DMS79 (cell line): Measurements from ENCODE around the gene ANKRD62.
A peak's percentile ranks its signal among the peaks of the same experiment; 100 is the strongest.
"Not testable (repeated sequence)": the region's sequence is repeated elsewhere in the genome, so short reads cannot be mapped to it uniquely, and the experiment has no call there.

Source experiments
- DNase-seq: peaks from one replicate; lab custom pipeline; 2025; lab: John Stamatoyannopoulos, UW

The ANKRD62 gene

DNA sequence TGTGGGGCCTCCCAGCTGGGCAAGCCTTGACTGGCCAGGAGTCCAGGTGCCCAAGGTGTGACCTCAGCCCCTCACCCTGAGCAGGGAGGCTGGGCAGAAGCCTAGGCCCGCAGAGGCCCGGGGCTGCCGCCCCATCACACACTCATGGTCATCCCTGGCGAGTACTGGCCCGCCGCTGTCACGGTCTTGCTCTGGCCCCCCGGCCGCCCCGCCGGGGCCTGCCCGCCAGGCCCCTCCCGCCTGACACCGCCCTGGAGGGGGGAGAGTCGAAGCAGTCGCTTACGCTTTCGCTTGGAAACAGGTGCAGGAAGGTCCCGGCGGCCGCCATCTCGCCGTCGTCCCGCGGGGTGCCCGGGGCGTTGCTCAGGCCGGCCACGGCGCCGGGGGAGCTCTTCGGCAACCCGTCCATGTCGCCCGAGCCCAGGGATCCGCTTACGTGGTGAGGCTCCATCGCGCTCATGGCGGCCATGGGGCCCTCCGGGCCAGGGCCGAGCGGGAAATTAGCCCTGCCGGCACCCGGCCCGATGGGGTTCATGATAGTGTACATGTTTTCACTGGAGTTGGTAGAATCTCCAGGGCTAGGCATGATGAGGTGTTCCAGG is 26.6 kb upstream of the ANKRD62 start:
- DNase-seq, result no peak

DNA sequence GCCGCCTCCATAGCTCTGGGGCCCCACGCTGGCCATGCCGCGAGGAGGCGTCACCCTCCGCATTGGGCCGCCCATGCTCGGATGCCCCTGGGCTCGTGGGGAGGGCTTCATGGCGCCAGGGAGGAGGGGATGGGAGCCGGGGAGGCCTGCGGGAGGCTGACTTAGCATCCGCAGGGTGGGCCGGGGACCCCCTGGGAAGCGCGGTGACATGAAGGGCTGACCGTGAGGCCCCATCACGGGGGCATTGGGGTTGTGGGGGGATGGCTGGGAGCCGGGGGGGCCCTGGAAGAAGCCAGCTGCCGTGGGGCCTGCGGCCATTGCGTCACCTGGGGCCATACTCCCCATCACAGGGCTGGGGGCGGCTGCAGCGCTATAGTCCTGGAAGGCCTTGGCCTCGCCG is 26.0 kb upstream of the ANKRD62 start:
- no peak for DNase-seq

DNA sequence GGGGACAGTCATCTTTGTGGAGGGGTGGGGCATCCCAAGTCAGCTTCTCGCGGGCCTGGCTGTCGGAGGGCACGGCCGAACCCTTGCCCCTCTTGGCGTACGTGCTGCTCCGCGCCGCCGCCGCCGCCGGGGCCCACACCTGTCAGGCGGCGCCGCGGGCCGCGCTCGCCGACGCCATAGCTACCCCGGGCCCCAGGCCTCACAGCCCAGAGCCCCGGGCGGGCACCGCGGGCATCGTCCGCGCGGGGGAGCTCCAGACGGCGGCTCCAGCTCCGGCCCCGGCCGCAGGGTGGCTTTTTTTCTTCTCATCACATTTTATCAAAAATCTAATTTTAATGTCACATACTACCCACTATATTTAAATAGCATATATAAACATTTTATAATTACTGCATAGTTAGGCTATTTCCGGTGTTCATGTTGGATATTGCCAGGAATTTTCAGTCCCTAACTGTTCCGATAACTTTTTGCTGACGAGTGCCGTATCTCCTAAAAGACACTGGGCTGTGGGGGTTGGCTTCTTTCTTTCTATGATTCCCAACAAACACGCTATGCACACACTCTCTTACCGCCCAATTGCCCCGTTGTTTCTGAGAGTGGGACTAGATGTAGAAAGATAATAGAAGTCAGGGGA is 25.2 kb upstream of the ANKRD62 start:
- DNase-seq, result not testable (repeated sequence)

DNA sequence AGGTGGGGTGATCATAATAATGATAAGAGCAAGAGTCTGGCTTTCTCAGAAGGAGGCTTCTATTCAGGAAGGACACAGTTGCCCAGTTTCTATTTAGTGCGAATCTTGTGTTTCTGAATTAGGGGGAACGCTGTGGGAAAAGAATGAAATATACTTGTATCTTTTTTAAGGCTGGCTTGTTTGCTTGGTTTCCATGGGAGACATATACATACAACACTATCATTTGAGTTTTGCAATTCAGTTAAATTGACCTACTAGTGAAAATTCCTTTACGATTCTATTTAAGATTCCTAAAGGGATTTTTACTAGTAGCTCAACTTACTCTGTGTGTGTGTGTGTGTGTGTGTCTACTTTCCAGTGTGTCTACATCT is 24.7 kb upstream of the ANKRD62 start:
- no peak for DNase-seq

DNA sequence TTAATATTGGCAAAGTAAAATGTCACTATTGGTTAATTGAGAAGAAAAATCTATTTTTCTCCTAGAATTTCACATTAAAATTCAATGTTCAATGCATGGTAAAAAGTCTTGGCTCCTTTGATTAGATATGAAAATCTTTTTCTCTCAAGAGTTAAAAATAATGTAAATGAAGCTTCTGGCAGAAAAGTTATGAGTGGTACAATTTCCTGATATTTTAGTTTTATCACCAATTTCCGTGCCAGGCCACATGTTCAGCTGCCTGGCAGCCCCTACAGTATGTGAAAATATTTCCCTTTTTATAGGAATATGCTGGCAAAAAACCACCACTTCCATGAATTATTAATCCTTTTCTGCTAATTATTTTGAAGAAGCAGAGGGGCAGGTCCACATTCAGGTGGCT is 22.6 kb upstream of the ANKRD62 start:
- DNase-seq, result not testable (repeated sequence)

DNA sequence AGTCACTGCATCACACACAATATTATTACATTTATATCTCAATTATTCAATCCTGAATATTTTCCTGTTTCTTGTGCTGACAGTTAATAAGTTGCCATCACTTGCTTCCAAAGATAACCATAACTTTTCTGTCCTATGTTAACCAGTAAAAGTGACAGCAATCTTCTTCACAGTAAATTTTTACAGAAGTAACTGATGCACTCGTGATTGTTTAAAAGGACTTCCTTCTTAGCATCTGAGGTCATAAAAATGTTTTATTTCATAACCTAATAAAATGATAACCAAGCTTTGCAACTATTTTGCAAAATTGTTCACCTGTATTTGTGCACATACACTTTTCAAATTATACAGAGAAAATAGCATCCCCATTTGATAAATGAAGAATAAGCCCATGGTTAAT is 20.6 kb upstream of the ANKRD62 start:
- DNase-seq, result no peak

DNA sequence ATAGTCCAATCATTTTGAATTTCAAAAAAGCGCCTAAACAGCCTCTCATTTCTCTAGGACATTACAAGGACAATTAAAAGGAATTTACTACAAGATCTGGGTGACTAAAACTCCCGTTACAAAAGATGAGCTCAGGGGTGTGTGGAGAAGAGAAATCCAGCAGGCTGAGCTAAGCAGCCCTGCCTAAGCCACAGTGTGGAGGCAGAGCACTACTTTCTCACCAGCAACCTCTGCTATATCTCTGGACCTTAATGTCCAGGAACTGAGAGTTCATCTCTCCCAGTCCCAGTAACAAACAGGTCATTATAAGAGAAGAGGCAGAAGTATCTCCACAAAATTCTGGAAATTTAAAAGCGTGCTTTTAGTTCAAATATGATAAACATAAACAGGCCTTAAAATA is 18.9 kb upstream of the ANKRD62 start:
- DNase-seq, result no peak

DNA sequence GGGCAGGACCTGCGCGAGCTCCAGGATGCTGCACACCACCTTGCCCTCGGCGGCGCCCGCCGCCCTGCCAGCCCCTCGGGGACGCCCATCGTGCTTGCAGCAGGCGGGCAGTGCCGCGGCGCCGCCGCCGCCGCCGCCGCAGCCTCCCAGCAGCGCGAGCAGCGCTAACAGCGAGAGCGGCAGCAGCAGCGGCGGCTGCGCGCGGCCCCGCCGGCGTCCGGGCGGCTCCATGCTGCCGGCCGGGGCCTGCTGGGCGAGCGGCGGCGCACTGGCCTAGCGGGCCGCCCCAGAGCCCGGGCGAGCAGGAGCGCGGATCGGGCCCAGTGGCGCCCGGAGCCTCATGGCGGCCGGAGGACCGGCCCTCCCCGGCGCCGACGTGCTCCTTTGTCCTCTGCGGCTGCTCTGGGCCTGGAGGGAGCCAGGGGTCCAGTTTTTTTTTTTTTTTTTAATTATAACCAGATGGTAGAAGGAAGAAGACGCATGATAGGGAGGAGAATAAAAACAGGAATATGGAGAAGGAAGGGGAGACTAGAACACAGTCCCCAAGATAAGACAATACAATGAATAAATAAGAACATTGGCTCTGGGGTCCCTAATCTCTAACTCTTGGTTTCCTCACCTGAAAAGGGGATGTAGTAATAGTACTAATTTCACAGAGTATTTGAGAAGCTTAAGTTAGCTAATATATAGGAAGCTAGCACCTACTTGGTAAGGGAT is 17.1 kb upstream of the ANKRD62 start:
- DNase-seq, result no peak

DNA sequence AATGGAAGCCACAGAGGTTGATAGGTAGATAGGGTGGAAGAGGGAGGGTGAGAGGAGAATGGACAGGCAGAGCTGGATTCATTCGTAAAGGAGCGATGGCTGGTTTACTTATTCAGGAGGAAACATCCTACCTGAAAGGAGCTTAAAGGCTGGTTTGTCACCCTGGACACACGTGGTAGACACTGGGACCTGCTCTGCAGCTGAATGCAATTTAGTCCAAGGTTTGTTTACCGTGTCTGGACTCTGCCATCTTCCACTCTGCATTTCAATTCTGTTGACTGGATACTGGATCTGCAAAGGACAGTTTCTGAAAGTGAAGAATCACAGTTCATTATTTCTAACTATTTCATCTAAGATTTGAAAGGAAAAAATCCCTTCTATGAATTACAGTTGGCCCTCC is 15.6 kb upstream of the ANKRD62 start:
- DNase-seq, result not testable (repeated sequence)

DNA sequence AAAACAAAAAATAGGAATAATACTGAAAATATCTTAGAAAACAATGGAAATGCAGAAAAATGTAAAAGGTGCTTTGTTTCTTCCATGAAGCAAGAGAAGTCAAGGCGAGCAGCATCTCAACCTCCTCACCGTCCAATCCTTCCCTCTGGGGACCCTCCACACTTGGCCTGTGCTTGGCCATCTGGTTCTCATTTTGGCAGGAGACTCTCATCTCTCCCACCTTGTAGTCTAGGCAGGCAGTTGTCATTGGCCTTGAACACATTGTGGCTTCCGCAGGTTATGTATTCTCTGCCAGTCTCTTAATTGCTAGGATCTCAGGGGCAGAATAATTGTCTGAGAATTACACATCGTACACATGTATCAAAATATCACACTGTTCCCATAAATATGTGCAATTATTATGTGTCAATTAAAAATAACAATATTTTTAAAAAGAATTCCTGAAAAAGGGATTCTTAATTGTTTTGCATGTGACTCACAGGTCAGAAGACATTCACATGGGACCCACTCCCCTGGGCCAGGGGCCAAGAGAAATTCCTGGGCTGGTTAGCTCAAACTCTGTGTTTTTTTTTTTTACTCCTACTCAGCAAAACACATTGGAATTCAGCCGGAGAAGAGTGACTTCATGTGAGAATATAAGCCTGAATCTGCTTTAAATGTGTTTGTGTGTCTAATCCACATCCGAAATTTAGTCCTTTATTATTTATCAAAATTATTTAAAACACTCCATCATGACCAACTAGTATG is 14.0 kb upstream of the ANKRD62 start:
- DNase-seq, result no peak

DNA sequence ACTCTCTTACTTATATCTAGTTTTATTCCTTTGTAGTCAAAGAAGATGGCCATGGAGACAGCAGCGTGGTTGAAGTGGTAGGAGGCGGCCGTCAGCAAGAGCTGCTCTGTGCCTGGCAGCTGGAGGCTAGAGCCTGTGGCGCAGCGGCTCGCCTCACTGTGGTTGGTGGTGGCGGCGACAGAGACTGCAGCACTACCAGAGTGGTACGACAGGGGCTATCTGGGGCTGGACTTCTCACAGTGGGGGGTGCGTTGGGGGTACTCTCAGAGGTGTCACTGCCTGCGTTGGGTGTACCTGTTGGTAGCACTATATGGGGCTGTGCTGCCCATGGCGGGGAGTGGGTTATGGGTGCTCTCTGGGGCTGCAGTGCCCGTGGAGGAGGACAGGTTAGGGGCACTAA is 8.5 kb upstream of the ANKRD62 start:
- no peak for DNase-seq

DNA sequence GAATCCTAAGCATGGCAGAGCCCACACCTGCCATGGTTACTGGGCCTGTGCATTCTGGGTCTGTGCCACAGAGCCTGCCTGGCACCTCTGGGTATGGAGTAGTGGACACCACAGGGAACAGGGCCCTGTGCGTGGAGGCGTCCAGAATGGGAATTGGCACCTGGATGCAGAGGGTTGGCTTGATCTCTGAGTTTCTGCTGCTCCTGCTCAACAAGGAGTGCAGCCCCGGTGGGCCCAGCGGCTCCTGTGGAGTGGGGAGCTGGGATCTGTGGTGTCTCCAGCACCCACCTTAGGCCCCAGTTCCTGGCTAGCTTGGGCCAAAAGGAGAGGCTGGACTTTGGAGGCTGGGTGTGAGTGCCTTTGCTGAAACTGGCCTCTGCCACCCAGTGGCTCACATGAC is 7.9 kb upstream of the ANKRD62 start:
- DNase-seq, result no peak

DNA sequence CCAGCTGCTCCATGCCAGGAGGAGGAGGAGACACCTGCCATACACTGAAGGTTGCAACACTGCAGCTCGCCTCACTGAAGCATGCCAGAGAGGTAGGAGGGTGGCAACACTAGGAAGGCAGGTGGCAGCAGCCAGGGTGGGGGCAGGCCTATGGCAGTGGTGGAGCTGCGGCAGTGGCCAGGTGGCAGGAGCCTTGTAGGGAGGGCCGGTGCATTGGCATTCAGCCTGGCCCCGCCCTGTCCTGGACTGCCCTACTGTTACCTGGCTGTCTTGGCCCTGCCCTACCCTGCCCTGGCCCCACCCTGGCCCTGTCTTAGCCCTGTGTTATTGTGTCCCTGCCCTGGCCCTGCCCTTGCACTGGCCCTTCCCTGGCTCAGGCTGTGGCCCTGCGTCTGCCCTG is 7.4 kb upstream of the ANKRD62 start:
- DNase-seq, result peak; percentile 7

DNA sequence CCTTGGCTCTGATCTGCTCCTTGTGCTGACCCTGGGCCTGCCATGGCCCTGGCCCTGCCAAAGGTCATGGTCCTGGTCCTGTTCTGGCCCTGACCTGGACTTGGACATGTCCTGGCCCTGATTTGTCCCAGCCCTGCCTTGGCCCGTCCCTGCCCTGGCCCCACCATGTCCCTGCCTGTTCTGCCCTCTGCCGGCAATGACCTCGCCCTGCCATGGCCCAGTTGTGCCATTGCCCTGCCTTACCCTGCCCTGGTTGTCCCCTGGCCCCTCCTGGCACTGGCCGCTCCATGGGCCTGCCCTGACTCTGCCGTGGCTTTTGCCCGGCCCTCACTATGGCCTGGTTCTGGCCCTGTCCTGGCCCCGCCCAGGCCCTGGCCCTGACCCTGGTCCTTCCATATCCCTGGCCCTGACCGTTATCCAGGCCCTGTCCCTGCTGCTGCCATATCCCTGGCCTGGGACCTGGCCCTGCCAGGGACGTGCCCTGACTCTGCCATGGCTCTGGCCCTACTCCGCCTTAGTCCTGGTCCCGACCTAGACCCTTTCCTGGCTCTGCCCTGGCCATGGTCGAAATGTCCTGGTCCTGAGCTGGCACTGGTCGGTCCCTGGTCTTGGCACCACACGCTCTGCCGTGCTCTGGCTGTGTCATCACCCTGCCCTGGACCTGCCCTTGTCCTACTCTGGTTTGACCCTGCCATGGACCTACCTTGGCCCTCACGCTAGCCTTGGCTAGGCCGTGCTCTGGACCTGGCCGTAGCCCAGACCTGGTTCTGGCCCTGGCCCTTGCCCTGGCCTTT is 6.8 kb upstream of the ANKRD62 start:
- no peak for DNase-seq

DNA sequence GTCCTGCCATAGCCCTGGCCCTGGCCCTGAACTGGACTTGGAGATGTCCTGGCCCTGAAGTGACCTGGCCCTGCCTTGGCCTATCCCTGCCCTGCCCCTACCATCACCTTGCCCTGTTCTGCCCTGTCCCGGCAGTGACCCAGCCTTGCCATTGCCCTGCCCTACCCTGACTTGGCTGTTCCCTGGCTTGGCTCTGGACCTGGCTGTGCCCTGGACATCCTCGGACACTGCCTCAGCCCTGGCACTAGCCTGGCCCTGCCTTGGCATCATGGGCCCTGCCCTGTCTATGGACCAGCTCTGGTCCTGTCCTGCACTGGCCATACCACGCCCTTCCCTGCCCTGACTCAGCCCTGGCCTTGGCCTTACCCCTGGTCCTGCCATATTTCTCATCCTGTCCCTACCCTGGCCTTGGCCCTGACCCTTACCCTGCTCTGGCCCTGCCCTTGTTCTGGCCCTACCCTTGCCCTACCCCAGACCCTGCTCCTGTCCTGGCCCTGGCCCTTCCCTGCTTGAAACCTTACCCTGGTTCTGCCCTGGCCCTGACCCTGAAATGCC is 6.1 kb upstream of the ANKRD62 start:
- DNase-seq, result no peak

DNA sequence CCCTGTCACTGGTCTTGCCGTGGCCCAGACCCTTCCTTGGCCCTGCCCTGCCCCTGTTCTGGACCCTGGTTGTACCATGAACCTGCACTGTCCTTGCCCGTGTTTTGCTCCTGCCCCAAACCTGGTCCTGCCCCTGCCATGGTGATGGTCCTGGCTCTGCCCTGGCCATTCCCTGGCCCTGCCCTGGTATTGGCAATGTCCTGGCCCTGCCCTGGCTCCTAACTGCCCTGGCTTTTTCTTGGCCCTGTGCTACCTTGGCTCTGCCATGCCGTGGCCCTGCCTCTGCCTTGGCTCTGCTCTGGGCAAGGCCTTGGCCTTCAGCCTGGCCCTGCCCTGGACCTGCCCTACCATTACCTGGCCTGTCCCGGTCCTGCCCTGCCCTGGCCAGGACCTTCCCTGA is 5.5 kb upstream of the ANKRD62 start:
- no peak for DNase-seq

DNA sequence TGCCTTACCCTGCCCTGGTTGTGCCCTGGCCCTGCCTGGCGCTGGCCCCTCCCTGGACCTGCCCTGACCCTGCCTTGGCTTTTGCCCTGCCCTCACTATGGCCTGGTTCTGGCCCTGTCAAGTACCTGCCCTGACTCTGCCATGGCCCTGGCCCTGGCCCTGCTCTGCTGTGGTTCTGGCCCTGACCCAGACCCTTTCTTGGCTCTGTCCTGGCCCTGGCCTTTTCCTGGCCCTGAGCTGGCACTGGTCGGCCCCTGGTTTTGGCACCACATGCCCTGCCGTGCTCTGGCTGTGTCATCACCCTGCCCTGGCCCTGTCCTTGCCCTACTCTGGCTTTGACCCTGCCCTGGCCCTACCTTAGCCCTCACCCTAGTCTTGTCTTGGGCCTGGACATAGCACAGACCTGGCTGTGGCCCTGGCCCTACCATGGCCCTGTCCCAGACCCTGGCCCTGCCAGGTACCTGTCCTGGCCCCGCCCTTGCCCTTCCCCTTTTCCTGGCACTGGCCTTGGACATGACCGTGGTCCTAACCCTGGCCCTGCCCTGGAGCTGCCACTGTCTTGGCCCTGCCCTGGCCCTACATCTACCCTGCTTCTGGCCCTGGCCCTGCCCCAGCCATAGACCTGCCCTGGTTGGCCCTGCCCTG is 4.8 kb upstream of the ANKRD62 start:
- no peak for DNase-seq

DNA sequence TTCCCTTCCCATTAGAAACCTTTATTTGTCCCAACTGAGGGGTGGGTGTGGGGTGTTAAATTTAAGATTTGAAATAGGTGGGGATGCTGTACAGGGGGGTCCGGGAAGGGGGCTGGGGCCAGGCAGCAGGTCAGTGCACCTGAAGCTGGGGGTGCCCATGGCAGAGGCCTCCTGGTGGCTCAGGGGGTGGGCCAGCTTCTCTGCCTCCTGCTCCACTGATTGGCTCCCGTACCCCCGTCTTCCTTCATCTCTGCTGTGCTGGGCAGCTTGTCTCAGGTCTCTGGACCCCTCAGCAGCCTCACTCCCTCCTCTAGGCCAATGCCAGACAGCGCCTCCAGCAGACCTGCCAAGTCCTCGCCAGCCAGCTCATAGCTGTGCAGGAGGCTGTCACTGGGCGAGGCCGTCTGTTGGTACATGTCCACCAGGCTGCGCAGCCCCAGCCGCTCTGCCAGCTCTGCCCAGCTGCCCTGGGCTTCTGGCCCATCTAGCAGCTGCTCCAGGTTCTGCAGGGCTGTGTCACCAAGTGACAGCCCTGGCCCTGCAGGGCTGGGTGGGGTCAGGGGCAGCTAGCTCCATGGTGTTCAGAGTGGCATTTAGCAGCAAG is 2.0 kb upstream of the ANKRD62 start:
- no peak for DNase-seq

DNA sequence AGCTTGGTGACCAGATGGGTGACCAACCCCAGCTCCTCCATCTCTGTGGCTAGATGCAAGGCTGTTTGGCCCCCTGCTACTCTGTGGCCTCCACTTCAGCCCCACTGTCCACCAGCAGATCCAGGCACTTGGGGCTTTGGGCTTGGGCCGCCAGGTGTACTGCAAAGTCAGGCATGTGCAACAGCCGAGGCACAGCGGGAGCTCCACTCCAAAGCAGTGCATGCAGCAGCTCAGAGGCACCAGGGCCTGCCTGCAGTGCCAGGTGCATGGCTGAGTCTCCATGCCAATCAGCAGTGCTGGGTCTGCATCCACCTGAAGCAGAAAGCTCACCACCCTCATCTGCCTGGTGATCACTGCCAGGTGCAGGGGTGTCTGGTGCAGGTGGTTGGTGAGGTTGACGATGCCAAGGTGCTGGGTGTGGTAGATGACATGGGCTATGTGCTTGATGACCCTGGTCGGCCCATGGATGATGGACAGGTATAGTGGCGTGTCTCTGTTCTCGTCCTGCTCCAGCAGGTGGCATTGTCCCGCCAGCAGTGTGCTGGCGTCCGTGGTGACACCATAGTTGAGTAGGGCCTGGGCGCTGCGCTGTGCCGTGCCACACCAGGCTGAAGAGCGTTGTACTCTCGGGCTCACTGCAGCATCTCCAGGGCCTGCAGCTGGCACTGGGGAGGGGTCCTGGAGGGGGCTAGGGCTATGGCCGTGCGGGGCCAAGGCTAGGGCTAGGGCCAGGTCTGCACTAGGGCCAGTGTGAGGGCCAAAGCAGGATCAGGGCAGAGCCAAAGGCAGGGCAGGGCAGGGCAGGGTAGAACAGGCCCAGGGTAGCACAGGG is 1.0 kb upstream of the ANKRD62 start:
- peak; percentile 10 for DNase-seq

DNA sequence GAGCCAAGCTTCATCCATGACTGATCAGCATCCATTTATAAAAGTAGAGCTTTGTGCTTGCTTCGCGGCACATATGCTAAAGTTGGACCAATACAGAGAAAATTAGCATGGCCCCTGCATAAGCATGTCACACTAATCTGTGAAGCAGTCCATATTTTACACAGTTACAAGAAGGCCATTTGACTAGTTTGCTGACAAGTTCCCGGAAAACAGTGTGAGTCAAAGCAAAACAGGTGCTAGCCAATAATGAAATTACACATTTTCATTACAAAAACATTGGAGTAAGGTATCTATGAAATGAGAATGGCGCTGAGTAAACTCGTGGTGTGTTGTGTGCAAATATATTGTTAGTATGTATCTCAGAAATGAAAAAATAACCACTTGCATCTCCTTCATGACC is 4.7 kb downstream of the ANKRD62 start:
- DNase-seq, result no peak
